Vagina (tissue), 2 donors: ENCODE data around the gene CYB561. TPM values are rescaled to one million over a fixed set of nuclear protein-coding genes. Genes with fewer than 3 reads are reported as not detected.

Experiments
- DNase-seq, 2 donors: peaks; one replicate each; pipeline ENCODE4 v3.0.0-alpha.2; 2017; ENCODE audit errors: extremely low spot score in 2 of 2
- H3K27ac ChIP-seq: fragments of 200-600 bp; sonication (generic); one replicate; pipeline ENCODE4 v1.5.1; 2019
- H3K27me3 ChIP-seq: fragments of 200-600 bp; sonication (generic); one replicate; pipeline ENCODE4 v1.5.1; 2019
- H3K36me3 ChIP-seq, 2 donors: fragments of 200-600 bp; sonication (generic); one replicate each; pipeline ENCODE4 v1.5.1; 2017 to 2019
- H3K4me1 ChIP-seq: fragments of 200-600 bp; sonication (generic); one replicate; pipeline ENCODE4 v1.5.1; 2019
- H3K4me3 ChIP-seq, 2 donors: fragments of 200-600 bp; sonication (generic); 1 replicate in 1 of 2; 2 replicates in 1 of 2; pipeline ENCODE4 v1.5.1; 2016 to 2019
- H3K9me3 ChIP-seq: fragments of 200-600 bp; sonication (generic); one replicate; pipeline ENCODE4 v1.5.1; 2019
- POLR2A ChIP-seq, 2 donors: fragments of 450-650 bp; IDR thresholded peaks; one replicate each; pipeline ENCODE4 v1.6.1; 2017; ENCODE audit warnings: antibody characterized with exemption in 2 of 2, mild to moderate bottlenecking in 2 of 2, moderate library complexity in 2 of 2
- POLR2AphosphoS5 ChIP-seq, 2 donors: sonication (generic); formaldehyde crosslinking; IDR thresholded peaks; one replicate each; pipeline ENCODE4 v1.9.0; 2017; ENCODE audit warnings: antibody characterized with exemption in 2 of 2, mild to moderate bottlenecking in 2 of 2, low read depth in 1 of 2; ENCODE audit not compliant: insufficient read depth in 1 of 2
- intact Hi-C: fragments of 100-400 bp; cut with DNase I; formaldehyde crosslinking; loops from one replicate; pipeline ENCODE4 v1.15.1; 2023
- total RNA-seq: library from RNA; depleted of rRNA; stranded (reverse); fragments of >200 nt; gene quantifications from one replicate; pipeline ENCODE4 v1.2.3, GENCODE V29; 2016
- TF ChIP-seq, protein P1 (sequence below), 3 experiments: fragments of 450-650 bp in 2 of 3; fragments of 200-600 bp in 1 of 3; sonication (generic) in 1 of 3; IDR thresholded peaks; one replicate each; pipeline ENCODE4 v1.5.1; 2017 to 2019; ENCODE audit warnings: antibody characterized with exemption in 3 of 3, mild to moderate bottlenecking in 2 of 3, moderate library complexity in 2 of 3

CYB561 gene
- total RNA-seq, 1 donor from 2014 or later = 46.2 TPM

DNA sequence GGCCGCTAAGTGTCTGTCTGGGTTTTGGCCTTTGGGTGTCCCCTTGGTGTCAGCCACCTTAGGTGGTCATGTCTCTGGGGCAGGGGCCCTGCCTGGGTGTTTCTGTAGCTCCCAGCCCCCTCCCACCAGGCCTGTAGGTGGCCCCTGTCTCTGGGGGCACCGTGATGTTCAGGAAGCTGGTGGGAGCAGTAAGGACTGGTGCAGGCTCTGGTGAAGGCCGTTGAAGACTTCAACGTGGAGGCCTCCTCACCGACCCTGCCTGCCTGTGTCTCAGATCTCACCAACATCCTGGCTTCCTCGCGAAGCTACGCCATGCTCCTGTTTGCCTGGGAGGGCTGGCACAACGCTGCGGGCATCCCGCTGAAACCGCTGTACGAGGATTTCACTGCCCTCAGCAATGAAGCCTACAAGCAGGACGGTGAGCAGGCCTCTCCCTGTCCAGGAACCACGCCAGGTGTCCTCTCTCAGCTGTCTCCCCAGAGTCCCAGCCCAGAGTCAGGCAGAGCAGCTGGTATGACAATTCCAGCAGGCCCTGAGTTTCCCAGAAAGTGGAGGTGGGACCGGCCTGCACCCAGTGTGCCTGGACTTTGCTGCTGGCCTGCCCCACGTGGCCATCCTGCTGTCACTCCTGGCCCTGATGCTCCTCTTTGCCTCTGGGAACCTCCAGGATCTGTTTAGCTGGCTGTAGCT is 33.5 kb upstream of the CYB561 start:
- H3K36me3 ChIP-seq = no peaks in the 10 kb centered on the region
- H3K9me3 ChIP-seq = no peaks in the 10 kb centered on the region
- no peak overlapping the region for H3K4me3 ChIP-seq
- TF ChIP-seq, protein P1, sequence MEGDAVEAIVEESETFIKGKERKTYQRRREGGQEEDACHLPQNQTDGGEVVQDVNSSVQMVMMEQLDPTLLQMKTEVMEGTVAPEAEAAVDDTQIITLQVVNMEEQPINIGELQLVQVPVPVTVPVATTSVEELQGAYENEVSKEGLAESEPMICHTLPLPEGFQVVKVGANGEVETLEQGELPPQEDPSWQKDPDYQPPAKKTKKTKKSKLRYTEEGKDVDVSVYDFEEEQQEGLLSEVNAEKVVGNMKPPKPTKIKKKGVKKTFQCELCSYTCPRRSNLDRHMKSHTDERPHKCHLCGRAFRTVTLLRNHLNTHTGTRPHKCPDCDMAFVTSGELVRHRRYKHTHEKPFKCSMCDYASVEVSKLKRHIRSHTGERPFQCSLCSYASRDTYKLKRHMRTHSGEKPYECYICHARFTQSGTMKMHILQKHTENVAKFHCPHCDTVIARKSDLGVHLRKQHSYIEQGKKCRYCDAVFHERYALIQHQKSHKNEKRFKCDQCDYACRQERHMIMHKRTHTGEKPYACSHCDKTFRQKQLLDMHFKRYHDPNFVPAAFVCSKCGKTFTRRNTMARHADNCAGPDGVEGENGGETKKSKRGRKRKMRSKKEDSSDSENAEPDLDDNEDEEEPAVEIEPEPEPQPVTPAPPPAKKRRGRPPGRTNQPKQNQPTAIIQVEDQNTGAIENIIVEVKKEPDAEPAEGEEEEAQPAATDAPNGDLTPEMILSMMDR (IDR thresholded peaks at IDR 0.05) = no peak
- TF ChIP-seq POLR2AphosphoS5 (IDR thresholded peaks at IDR 0.05; ENCODE audit: insufficient read depth in 1 of 2, low read depth in 1 of 2) (no peak), POLR2A (IDR thresholded peaks at IDR 0.05) (no peak)
- intact Hi-C loops = loop anchor here (5.0 kb wide), 1 partner anchor 47 kb away; no protein-coding TSS in a partner anchor
- peaks cover 32% of the 10 kb centered on the region for H3K4me1 ChIP-seq
- no peaks in the 10 kb centered on the region for H3K27me3 ChIP-seq
- H3K27ac ChIP-seq = no peak overlapping the region
- DNase-seq = no peak

GRCh38 chr17:63478814-63479494 is 32.8 kb upstream of the CYB561 start:
- Histone ChIP-seq H3K9me3 (no peaks in the 10 kb centered on the region), H3K4me3 (no peak overlapping the region), H3K27me3 (no peaks in the 10 kb centered on the region), H3K27ac (no peak overlapping the region), H3K36me3 (no peaks in the 10 kb centered on the region), H3K4me1 (peaks cover 32% of the 10 kb centered on the region)
- peak in 1 of 2 donors; percentile 20 for TF ChIP-seq POLR2AphosphoS5 (IDR thresholded peaks at IDR 0.05; ENCODE audit: insufficient read depth in 1 of 2, low read depth in 1 of 2)
- no peak for TF ChIP-seq POLR2A (IDR thresholded peaks at IDR 0.05)
- TF ChIP-seq, protein P1 (IDR thresholded peaks at IDR 0.05) = peak in 2 of 3 experiments; percentile 61 to 66
- no peak for DNase-seq
- intact Hi-C loops = loop anchor here (5.0 kb wide), 1 partner anchor 47 kb away; no protein-coding TSS in a partner anchor

GRCh38 chr17:63477480-63478440 is 31.7 kb upstream of the CYB561 start:
- Histone ChIP-seq H3K4me1 (peaks cover 32% of the 10 kb centered on the region), H3K9me3 (no peaks in the 10 kb centered on the region), H3K27me3 (no peaks in the 10 kb centered on the region), H3K27ac (peak overlapping the region; percentile 10), H3K4me3 (peak overlapping the region; percentile 43 to 60), H3K36me3 (no peaks in the 10 kb centered on the region)
- DNase-seq = no peak
- intact Hi-C loops = loop anchor here (5.0 kb wide), 1 partner anchor 45 kb away; no protein-coding TSS in a partner anchor
- TF ChIP-seq POLR2AphosphoS5 (IDR thresholded peaks at IDR 0.05; ENCODE audit: insufficient read depth in 1 of 2, low read depth in 1 of 2) (no peak), POLR2A (IDR thresholded peaks at IDR 0.05) (no peak)
- TF ChIP-seq, protein P1 (IDR thresholded peaks at IDR 0.05) = no peak

GRCh38 chr17:63476854-63477479 is 30.9 kb upstream of the CYB561 start, which contains the start of gene ACE:
TSS of gene ACE (plus strand) at chr17:63477061. CDS start at chr17:63477095, 34 bp downstream.
- Histone ChIP-seq H3K4me3 (peak within 1 kb of the TSS; percentile 43 to 60), H3K27me3 (no peaks in the 10 kb centered on the region), H3K36me3 (no peaks in the 10 kb centered on the region), H3K27ac (peak within 1 kb of the TSS; percentile 10), H3K4me1 (peaks cover 32% of the 10 kb centered on the region), H3K9me3 (no peaks in the 10 kb centered on the region)
- intact Hi-C loops = loop anchor here (5.0 kb wide), 1 partner anchor 45 kb away; no protein-coding TSS in a partner anchor
- no peak for TF ChIP-seq POLR2AphosphoS5 (IDR thresholded peaks at IDR 0.05; ENCODE audit: insufficient read depth in 1 of 2, low read depth in 1 of 2)
- TF ChIP-seq, protein P1 (IDR thresholded peaks at IDR 0.05) = no peak
- TF ChIP-seq POLR2A (IDR thresholded peaks at IDR 0.05) = no peak
- DNase-seq = no peak
